Putamen (tissue), 1 donor: ENCODE results near the gene RUNX1.

ENCODE experiments used
- DNase-seq: peaks from one replicate; pipeline ENCODE4 v3.0.0-alpha.2; 2016; ENCODE audit warnings: low spot score

Gene RUNX1

DNA sequence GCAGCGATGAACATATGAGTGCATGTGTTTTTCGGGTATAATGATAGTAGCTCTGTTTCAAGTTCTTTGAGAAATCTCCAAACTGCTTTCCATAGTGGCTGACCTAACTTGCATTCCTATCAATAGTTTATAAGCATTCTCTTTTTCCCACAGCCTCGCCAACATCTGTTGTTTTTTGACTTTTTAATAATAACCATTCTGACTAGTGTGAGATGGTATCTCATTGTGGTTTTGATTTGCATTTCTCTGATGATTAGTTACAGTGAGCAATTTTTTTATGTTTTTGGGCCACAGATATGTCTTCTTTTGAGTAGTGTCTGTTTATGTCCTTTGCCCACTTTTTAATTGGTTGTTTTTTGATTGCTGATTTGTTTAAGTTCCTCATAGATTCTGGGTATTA, 10.6 kb upstream of the RUNX1 start:
- DNase-seq, result no peak

DNA sequence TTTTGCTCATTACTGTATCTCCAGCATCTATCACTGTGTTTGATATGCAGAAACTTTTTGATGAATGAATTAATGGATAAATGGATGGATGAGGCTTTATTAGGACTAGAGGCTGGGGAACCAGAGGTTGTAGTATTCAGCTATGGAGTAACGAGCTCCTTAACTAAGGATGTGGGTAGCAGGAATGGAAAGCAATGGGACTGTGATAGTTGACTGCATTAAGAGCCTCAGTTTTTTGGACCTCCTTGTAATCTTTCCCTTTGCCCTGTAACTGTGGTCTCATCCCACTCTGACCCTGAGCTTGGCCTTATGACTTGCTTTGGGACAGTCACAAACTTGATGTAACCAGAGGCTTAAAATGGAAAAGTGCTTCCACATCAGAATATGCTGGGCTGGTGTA, 9.0 kb upstream of the RUNX1 start:
- DNase-seq, result no peak

GRCh38 chr21:35057428-35057827, 8.3 kb upstream of the RUNX1 start:
- no peak for DNase-seq

DNA sequence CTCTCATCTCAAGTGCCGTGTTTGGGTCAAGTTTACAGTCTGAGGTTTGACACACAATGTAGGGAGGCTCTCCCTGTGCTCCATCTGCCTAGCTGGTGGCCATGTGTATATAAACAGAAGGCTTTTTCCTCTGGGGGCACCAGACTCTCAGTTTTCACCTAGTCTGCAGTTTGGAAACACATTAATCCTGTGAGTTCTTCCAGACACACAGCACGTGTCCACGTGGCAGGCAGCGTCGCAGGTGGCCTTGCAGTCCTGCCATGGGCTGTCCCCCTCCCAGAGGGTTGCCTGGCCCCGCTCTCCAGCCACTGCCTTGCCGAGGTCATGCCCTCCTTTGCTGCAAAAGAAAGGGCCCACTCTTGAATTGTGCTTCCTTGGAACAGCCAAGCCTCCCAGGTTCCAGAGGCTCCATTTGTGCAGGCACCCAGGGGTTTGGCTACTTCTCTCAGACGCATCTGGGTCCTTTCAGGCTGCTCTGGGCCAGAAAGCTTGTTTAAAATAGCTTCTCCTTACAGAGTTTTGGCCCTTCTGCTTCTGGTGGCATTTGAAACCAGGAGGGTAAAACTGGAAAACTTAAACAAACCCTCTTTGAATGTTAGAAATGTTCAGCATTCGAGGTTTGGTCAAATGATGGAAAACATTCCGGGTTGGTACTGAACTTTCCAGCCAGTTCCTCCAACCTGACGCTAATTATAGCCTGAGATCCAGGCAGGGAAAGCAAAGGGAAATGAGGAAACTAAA, 4.4 kb upstream of the RUNX1 start:
- DNase-seq, result no peak

GRCh38 chr21:35052801-35053200, 3.7 kb upstream of the RUNX1 start:
- DNase-seq, result no peak

DNA sequence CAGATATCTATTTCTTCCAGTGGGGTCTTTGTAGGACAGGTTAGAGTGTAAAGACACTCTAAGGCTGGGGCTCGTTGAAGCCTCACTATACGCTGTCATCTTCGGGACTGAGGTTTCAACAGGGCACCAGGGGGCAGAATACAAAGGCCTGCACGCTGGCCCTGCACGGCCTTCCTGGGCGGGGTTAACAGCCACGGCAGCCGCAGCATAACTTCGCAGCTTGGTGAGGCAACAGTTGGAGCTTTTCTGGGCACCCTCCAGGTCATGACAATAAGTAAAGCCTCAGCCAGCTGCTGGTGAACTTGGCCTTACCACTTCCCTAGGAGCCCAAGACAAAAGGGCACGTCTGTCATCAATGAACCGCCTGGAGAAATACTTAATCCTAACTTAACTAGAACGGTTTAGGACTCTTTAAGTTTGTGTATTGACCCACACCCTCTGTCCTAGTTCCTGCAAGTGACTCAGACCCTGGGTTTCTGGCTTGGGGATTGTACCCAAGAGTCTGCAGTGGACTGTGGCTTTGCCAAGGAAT, 2.3 kb upstream of the RUNX1 start:
- DNase-seq, result peak; percentile 49

- no peak for DNase-seq
These were observed 1.5 kb upstream of the RUNX1 start for GRCh38 chr21:35050348-35051286.

GRCh38 chr21:35048183-35048601, 910 bp downstream of the RUNX1 start:
- no peak for DNase-seq

DNA sequence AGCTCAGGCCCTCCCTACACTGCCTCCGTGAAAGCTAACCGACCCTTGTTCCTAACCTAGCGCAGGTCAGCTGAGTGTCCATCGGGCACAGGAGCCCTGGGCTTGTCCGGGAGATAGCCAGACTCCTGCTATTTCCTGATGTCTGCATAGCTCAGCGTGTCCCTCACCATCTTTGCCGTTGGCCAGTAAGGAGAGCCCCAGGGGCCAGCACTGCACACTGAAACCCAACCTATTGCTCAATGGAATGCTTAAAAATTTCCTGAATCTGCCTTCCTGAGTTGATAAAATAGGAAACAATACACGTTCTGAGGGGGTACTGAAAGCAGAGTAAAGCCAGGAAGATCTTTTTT, 2.2 kb downstream of the RUNX1 start:
- DNase-seq, result no peak

DNA sequence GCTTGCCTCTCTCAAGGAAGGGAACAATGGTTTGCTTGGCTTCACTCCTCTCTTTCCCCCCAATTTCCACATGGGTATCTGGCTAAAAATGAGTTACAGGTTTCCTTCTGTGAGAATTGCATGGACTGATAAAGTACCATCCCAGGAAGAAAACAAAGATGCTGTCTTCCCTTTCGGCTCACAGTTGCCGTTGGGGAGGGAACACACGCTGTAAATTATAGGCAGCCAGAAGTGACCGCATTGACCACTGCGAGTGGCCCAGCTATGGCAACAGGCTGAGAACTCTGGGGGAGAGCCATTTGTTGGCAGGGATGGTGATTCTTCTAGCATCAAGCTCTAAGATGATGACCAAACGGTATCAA, 2.9 kb downstream of the RUNX1 start:
- no peak for DNase-seq

GRCh38 chr21:35045542-35046262, 3.4 kb downstream of the RUNX1 start:
- DNase-seq, result no peak

DNA sequence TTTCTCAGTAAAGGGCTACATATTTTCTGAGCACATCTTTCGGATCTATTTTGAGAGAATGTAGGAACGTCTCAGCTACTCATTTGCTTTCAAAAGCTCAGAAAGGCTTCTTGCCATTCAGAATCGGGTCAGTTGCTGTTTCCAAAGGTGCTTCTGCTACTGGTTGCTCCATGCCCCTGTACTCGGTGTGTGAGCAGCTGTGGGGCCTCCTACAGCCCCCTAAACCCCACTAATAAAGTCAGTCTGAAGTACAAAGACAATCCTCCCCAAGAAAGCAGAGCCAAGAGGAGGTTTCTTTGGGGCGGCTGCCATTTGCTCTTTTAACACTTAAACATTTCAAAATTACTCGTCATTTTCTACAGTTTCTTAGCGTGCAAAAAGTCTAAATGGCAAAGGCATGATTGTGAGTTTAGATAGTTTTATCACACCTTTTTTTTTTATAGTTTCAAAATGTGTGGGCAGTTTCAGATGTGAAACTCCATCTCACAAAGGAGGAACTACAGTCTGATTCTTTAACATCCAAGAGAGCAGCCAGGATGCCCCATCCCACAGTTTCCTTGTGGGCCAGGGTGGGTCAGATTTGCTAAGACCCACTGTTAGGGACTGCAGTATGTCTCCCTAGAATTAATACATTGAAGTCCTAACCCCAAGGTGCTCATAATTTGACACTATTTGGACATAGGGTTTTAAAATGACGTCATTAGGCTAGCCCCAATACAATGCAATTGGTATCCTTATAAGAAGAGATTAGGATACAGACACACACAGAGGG, 4.1 kb downstream of the RUNX1 start:
- DNase-seq, result no peak

GRCh38 chr21:35044128-35044527, 5.0 kb downstream of the RUNX1 start:
- no peak for DNase-seq

DNA sequence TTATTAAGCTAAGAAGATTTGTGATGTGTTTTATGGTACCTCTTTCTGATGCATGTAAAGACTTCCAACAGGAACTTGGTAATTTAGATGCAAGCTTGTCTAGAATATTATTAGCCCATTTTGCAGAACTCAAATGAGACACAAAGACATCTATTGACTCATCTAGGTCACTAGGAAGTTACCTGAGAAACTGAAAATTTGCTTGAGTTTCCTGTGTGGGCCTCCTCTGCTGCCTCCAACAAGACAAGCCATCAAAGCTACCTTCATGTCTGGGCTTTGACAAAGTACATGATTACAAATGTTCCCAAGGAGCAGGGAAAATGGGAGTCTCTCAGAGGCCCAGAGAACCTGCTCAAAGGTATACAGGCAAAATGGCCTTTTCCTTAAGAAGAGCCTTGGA, 5.6 kb downstream of the RUNX1 start:
- no peak for DNase-seq

DNA sequence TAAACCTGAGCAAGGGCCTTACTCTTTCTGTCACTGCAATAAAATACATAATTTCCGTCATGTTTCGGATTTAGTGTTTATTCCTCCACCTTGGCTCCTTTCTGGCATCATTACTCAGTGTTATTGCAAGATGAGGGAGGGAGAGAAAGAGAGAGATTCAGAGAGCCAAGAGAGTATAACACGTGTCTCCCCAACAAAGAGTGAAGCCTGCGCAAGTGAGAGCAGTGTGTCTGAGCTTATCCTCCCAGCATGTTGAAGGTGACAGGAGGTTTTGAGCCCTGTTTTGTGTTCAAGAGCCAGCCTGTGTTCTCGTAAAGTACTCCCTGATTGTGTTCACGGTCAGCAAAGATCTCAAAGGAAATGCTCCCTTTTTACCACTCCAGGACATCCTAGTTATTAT, 6.3 kb downstream of the RUNX1 start:
- DNase-seq, result no peak

GRCh38 chr21:35041881-35042280, 7.2 kb downstream of the RUNX1 start:
- no peak for DNase-seq

GRCh38 chr21:35041122-35041521, 8.0 kb downstream of the RUNX1 start:
- DNase-seq, result no peak

DNA sequence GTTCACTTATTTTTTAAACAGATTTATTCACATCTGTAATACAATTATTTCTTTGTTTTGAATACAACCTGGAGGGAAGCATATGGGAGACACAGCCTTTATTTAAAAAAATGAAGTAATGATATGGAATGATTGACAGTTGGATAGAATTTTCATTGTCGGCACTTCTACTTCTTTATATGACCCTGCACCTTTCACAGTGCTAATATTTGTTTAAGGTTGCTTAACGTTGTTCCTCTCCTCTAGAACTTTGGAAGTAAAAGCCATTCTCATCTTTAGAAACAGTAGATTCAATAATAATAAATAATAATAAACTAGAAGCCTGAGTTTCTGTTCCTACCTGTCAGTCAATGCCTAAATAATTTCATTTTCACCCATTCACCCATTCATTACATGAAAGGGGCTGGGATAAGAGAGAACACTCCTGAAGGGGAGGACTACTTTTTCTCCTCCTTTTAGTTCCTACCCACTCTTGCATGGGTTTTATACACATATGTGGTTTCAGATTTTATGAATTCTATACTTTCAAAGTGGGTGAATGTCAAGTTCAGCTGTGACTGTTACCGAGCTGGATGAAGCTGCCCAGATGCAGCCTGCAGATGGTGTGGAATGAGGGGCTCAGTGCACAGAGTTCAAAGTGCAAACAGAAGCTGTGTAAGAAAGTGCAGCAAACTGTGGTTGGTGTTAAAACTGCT, 9.4 kb downstream of the RUNX1 start:
- no peak for DNase-seq

DNA sequence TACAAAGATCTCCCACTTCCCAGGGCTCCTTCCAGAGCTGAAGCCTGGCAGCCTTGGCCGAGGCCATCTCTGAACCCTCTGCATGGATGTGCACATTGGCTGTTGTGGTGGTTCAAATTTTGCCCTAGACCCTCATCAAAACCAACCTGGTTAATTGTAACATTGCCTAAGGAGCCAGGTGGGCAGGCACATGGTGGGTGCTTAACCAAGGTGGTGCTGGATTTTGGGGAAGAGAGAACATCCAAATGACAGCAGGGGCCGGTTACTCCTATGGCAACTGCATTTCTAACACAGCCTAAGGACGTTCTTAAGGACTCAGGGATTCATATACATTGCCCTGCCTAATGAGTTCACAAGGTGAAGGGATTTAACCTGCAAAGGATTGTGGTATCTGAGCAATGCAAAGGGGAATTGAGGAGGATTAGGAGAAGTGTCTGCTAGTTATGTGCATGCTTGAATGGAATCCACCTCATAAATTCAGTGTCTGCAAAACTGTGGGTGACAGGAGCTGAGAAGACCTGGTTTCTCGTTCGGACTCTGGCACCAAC, 10.3 kb downstream of the RUNX1 start:
- no peak for DNase-seq

- no peak for DNase-seq
These were observed 11.7 kb downstream of the RUNX1 start for GRCh38 chr21:35037384-35037765.
